Activated CD4-positive, alpha-beta memory T cell treated with anti-CD3 and anti-CD28 coated beads, Interleukin-2, amount 10 ng/mL, durations not matched to agents 7 days and 5 days (primary cell): Measurements from ENCODE around the gene KIF21B. TPM values are rescaled to one million over a fixed set of nuclear protein-coding genes. Genes with fewer than 3 reads are reported as not detected.
A peak's percentile ranks its signal among the peaks of the same experiment; 100 is the strongest.

Experiments
- CTCF ChIA-PET: fragments of 350-600 bp; sonication (Branson Sonifier 250); formaldehyde crosslinking; loops from one replicate; lab custom pipeline; 2021; ENCODE audit warnings: antibody characterized with exemption, inconsistent platforms; lab: Charles Lee
- POLR2A ChIA-PET: fragments of 350-600 bp; sonication (Branson Sonifier 250); formaldehyde crosslinking; loops from one replicate; lab custom pipeline; 2021; ENCODE audit warnings: antibody characterized with exemption; lab: Charles Lee
- DNase-seq: peaks from one replicate; pipeline ENCODE4 v3.0.0-alpha.2; 2020
- H3K27ac Mint-ChIP-seq: one replicate; pipeline ENCODE4 v1.8.0; 2021; ENCODE audit warnings: mild to moderate bottlenecking, mixed read lengths
- H3K27me3 Mint-ChIP-seq: one replicate; pipeline ENCODE4 v1.8.0; 2021; ENCODE audit warnings: mixed read lengths
- H3K36me3 Mint-ChIP-seq: one replicate; pipeline ENCODE4 v1.8.0; 2021; ENCODE audit warnings: low read depth, mixed read lengths
- H3K4me1 Mint-ChIP-seq: one replicate; pipeline ENCODE4 v1.8.0; 2021; ENCODE audit warnings: mixed read lengths
- H3K4me3 Mint-ChIP-seq: one replicate; pipeline ENCODE4 v1.8.0; 2021; ENCODE audit warnings: mild to moderate bottlenecking, mixed read lengths
- H3K9me3 Mint-ChIP-seq: one replicate; pipeline ENCODE4 v1.8.0; 2021; ENCODE audit warnings: mixed read lengths
- total RNA-seq, 2 experiments: library from RNA; stranded (reverse); gene quantifications; one replicate each; pipeline ENCODE4 v1.2.3, GENCODE V29; 2021

The KIF21B gene
- total RNA-seq, 2 experiments from 2014 or later: 175 to 180 TPM

- H3K4me3 Mint-ChIP-seq: no peak overlapping the region
- peaks cover 87% of the 10 kb centered on the region for H3K36me3 Mint-ChIP-seq
- no peaks in the 10 kb centered on the region for H3K4me1 Mint-ChIP-seq
- ChIA-PET POLR2A (interaction anchor here (1.0 to 1.5 kb wide), 3 partner anchors 11 to 37 kb away, joined by 3 to 4 read pairs (median 3); no protein-coding TSS in a partner anchor), CTCF (interaction anchor here (2.3 to 5.2 kb wide), 3 partner anchors 11 to 58 kb away, joined by 8 to 76 read pairs (median 25); no protein-coding TSS in a partner anchor)
- no peaks in the 10 kb centered on the region for H3K27me3 Mint-ChIP-seq
- no peak for DNase-seq
- H3K27ac Mint-ChIP-seq: no peak overlapping the region
- no peaks in the 10 kb centered on the region for H3K9me3 Mint-ChIP-seq
These were observed 40.4 kb downstream of the KIF21B start for GRCh38 chr1:200983035-200983561.

GRCh38 chr1:200982071-200982945, 41.2 kb downstream of the KIF21B start:
- Mint-ChIP-seq H3K36me3 (peaks cover 81% of the 10 kb centered on the region), H3K9me3 (no peaks in the 10 kb centered on the region), H3K27ac (no peak overlapping the region), H3K27me3 (no peaks in the 10 kb centered on the region), H3K4me3 (no peak overlapping the region), H3K4me1 (no peaks in the 10 kb centered on the region)
- DNase-seq: no peak
- ChIA-PET CTCF (interaction anchor here (0.8 to 5.2 kb wide), 5 partner anchors 10 to 137 kb away, joined by 3 to 76 read pairs (median 5); no protein-coding TSS in a partner anchor), POLR2A (interaction anchor here (1.0 to 1.3 kb wide), 6 partner anchors 10 to 38 kb away, joined by 3 to 5 read pairs (median 4); no protein-coding TSS in a partner anchor)

GRCh38 chr1:200981278-200981677, 42.2 kb downstream of the KIF21B start:
- ChIA-PET CTCF (interaction anchor here (0.8 to 5.2 kb wide), 4 partner anchors 9 to 138 kb away, joined by 3 to 76 read pairs (median 15); no protein-coding TSS in a partner anchor), POLR2A (interaction anchor here (0.6 to 1.3 kb wide), 4 partner anchors 9 to 54 kb away, joined by 3 to 5 read pairs (median 3); no protein-coding TSS in a partner anchor)
- Mint-ChIP-seq H3K9me3 (no peaks in the 10 kb centered on the region), H3K4me1 (no peaks in the 10 kb centered on the region), H3K27ac (no peak overlapping the region), H3K36me3 (peaks cover 81% of the 10 kb centered on the region), H3K4me3 (no peak overlapping the region), H3K27me3 (no peaks in the 10 kb centered on the region)
- DNase-seq: no peak

DNA sequence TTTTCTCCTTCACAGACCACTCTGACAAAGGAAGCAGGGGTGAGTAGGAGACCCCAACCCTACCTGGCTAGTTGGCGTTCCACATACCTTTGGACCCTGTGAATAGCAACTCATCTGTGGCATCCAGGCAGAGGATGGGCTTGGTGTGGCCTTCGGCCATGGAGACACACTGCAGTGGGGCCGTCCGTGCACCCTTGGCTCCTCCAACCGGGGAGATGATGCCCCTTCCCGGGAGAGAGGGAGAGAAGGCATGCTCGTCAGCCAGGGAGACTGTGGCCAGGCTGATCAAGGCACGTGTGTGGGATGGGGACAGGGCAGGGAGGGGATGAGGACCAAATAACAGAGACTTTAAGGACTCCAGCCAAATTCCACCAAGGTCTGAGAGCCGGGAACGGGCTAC, 42.6 kb downstream of the KIF21B start:
- CTCF ChIA-PET: interaction anchor here (1.6 to 5.2 kb wide), 7 partner anchors 9 to 169 kb away, joined by 4 to 91 read pairs (median 25); no protein-coding TSS in a partner anchor

GRCh38 chr1:200980452-200980772, 43.1 kb downstream of the KIF21B start:
- Mint-ChIP-seq H3K36me3 (peaks cover 80% of the 10 kb centered on the region), H3K9me3 (no peaks in the 10 kb centered on the region), H3K27me3 (no peaks in the 10 kb centered on the region), H3K4me1 (no peaks in the 10 kb centered on the region), H3K27ac (no peak overlapping the region), H3K4me3 (no peak overlapping the region)
- CTCF ChIA-PET: interaction anchor here (0.5 to 5.2 kb wide), 27 partner anchors 8 to 348 kb away, joined by 3 to 91 read pairs (median 5); partner anchors contain the start of gene KIF21B
- no peak for DNase-seq
- POLR2A ChIA-PET: interaction anchor here (1.5 to 2.1 kb wide), 4 partner anchors 8 to 62 kb away, joined by 3 to 8 read pairs (median 4); no protein-coding TSS in a partner anchor

More for the DNA sequence above, 42.6 kb downstream of the KIF21B start:
- Mint-ChIP-seq H3K27me3 (no peaks in the 10 kb centered on the region), H3K9me3 (no peaks in the 10 kb centered on the region), H3K27ac (no peak overlapping the region), H3K36me3 (peaks cover 81% of the 10 kb centered on the region), H3K4me1 (no peaks in the 10 kb centered on the region), H3K4me3 (no peak overlapping the region)
- DNase-seq: no peak
- POLR2A ChIA-PET: interaction anchor here (1.7 kb wide), 1 partner anchor 25 kb away, joined by 5 read pairs; no protein-coding TSS in a partner anchor

DNA sequence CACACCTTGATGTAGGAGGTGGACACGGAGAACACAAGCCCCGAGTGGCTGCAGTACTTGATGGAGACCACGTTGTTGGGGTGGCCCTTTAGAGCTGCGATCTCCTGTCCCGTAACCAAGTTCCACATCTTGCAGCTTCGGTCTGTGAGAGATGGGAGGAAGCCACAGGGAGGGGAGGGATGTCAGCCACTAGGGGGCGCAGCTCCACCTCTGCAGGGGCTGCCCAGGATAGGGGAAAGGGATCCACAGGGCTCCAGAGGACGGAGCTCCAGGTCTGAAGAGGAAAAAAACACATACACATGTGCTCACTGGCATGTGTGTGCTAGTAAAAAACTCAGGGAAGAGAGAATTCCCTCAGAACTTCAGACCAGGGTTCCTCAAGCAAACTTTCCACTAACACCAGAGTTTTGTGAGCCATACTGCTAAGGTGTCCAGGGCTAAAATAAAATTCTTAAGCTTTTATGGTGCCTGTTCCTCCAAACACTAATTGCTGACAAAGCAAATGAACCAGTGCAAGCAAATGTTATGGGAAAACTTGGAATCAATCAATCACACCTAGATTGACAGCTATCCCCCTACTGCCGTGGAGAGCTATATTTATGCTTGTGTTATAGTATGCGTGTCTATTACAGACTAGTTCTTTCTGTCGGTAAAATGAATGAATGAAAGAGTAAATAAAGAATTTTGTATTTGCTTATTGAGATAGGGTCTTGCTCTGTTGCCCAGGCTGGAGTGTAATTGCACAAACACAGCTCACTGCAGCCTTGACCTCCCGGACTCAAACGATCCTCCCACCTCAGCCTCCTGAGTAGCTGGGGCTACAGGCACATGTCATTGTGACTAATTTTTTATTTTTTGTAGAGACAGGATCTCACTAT, 43.7 kb downstream of the KIF21B start:
- peaks cover 80% of the 10 kb centered on the region for H3K36me3 Mint-ChIP-seq
- no peaks in the 10 kb centered on the region for H3K9me3 Mint-ChIP-seq
- H3K27ac Mint-ChIP-seq: no peak overlapping the region
- ChIA-PET POLR2A (interaction anchor here (1.2 to 2.1 kb wide), 5 partner anchors 9 to 63 kb away, joined by 3 to 8 read pairs (median 4); no protein-coding TSS in a partner anchor), CTCF (interaction anchor here (0.5 to 5.2 kb wide), 32 partner anchors 7 to 348 kb away, joined by 3 to 91 read pairs (median 5); partner anchors contain the start of gene KIF21B)
- peak; percentile 71 for DNase-seq
- no peak overlapping the region for H3K4me3 Mint-ChIP-seq
- no peaks in the 10 kb centered on the region for H3K4me1 Mint-ChIP-seq
- no peaks in the 10 kb centered on the region for H3K27me3 Mint-ChIP-seq

GRCh38 chr1:200977071-200977754, 46.3 kb downstream of the KIF21B start:
- no peak overlapping the region for H3K4me3 Mint-ChIP-seq
- CTCF ChIA-PET: interaction anchor here (0.5 to 5.0 kb wide), 4 partner anchors 41 to 355 kb away, joined by 3 to 91 read pairs (median 3); no protein-coding TSS in a partner anchor
- no peak overlapping the region for H3K27ac Mint-ChIP-seq
- no peak for DNase-seq
- no peaks in the 10 kb centered on the region for H3K27me3 Mint-ChIP-seq
- POLR2A ChIA-PET: interaction anchor here (0.6 kb wide), 3 partner anchors 13 to 82 kb away, joined by 3 read pairs; partner anchors contain the start of gene KIF21B
- H3K36me3 Mint-ChIP-seq: peaks cover 80% of the 10 kb centered on the region
- no peaks in the 10 kb centered on the region for H3K9me3 Mint-ChIP-seq
- no peaks in the 10 kb centered on the region for H3K4me1 Mint-ChIP-seq

GRCh38 chr1:200976634-200977033, 46.9 kb downstream of the KIF21B start:
- CTCF ChIA-PET: interaction anchor here (0.5 to 5.0 kb wide), 4 partner anchors 42 to 355 kb away, joined by 3 to 91 read pairs (median 4); no protein-coding TSS in a partner anchor
- DNase-seq: no peak
- Mint-ChIP-seq H3K9me3 (no peaks in the 10 kb centered on the region), H3K4me1 (no peaks in the 10 kb centered on the region), H3K4me3 (no peak overlapping the region), H3K36me3 (peaks cover 80% of the 10 kb centered on the region), H3K27ac (no peak overlapping the region), H3K27me3 (no peaks in the 10 kb centered on the region)
- POLR2A ChIA-PET: interaction anchor here (0.6 kb wide), 2 partner anchors 12 to 47 kb away, joined by 3 read pairs; partner anchors contain the start of gene KIF21B

DNA sequence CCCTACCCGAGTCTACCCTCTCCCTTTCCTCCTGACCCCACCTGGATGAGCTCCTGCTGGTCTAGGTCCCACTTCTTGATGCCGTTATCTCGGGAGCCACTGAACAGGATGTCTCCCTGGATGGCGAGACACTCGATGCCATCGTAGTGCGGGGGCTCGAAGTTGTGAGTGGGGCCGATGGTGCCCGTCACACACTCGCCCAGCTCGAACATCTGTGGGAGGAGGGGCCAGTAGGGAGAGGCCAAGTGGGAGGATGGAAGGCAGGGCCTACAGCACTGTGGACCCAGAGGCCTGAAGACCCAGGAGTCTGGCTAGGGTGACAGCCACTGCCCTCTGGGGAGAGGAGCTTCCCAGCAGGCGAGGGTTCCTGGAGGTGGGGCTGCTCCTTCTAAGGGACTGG, 48.1 kb downstream of the KIF21B start:
- no peak for DNase-seq
- ChIA-PET CTCF (interaction anchor here (1.0 to 1.5 kb wide), 3 partner anchors 45 to 70 kb away, joined by 3 to 4 read pairs (median 3); no protein-coding TSS in a partner anchor), POLR2A (no interaction called here)
- no peak overlapping the region for H3K4me3 Mint-ChIP-seq
- H3K27me3 Mint-ChIP-seq: no peaks in the 10 kb centered on the region
- H3K4me1 Mint-ChIP-seq: no peaks in the 10 kb centered on the region
- H3K9me3 Mint-ChIP-seq: no peaks in the 10 kb centered on the region
- no peak overlapping the region for H3K27ac Mint-ChIP-seq
- peaks cover 85% of the 10 kb centered on the region for H3K36me3 Mint-ChIP-seq

- Mint-ChIP-seq H3K27ac (no peak overlapping the region), H3K36me3 (peaks cover 85% of the 10 kb centered on the region), H3K9me3 (no peaks in the 10 kb centered on the region), H3K4me3 (no peak overlapping the region), H3K27me3 (no peaks in the 10 kb centered on the region), H3K4me1 (no peaks in the 10 kb centered on the region)
- POLR2A ChIA-PET: no interaction called here
- DNase-seq: no peak
- CTCF ChIA-PET: interaction anchor here (1.1 kb wide), 1 partner anchor 45 kb away, joined by 3 read pairs; no protein-coding TSS in a partner anchor
These were observed 48.8 kb downstream of the KIF21B start for GRCh38 chr1:200974711-200975110.
